Measurements from ENCODE around the gene TTC28.

Gene TTC28

GRCh38 chr22:28299309-28299708 is 380.3 kb downstream of the TTC28 start:
- DNase-seq (ENCODE audit: low spot score) = no peak
- no peak for TF ChIP-seq CTCF (IDR thresholded peaks at IDR 0.05; ENCODE audit: borderline replicate concordance, control extremely low read depth, extremely low read depth, insufficient read depth, missing control alignments)
- in situ Hi-C loops (cut with MboI; ENCODE audit: low sequenced_read_pairs, unreplicated experiment) = no loop called here

- DNase-seq (ENCODE audit: low spot score) = peak; percentile 24
- no peak for TF ChIP-seq CTCF (IDR thresholded peaks at IDR 0.05; ENCODE audit: borderline replicate concordance, control extremely low read depth, extremely low read depth, insufficient read depth, missing control alignments)
- in situ Hi-C loops (cut with MboI; ENCODE audit: low sequenced_read_pairs, unreplicated experiment) = no loop called here
Measured at GRCh38 chr22:28297504-28297903, 382.1 kb downstream of the TTC28 start.

GRCh38 chr22:28296452-28296851 is 383.2 kb downstream of the TTC28 start:
- no peak for TF ChIP-seq CTCF (IDR thresholded peaks at IDR 0.05; ENCODE audit: borderline replicate concordance, control extremely low read depth, extremely low read depth, insufficient read depth, missing control alignments)
- DNase-seq (ENCODE audit: low spot score) = no peak
- in situ Hi-C loops (cut with MboI; ENCODE audit: low sequenced_read_pairs, unreplicated experiment) = no loop called here

GRCh38 chr22:28283068-28283654 is 396.5 kb downstream of the TTC28 start:
- no peak for DNase-seq (ENCODE audit: low spot score)
- TF ChIP-seq CTCF (IDR thresholded peaks at IDR 0.05; ENCODE audit: borderline replicate concordance, control extremely low read depth, extremely low read depth, insufficient read depth, missing control alignments) = no peak
- in situ Hi-C loops (cut with MboI; ENCODE audit: low sequenced_read_pairs, unreplicated experiment) = no loop called here

GRCh38 chr22:28282405-28283067 is 397.1 kb downstream of the TTC28 start:
- in situ Hi-C loops (cut with MboI; ENCODE audit: low sequenced_read_pairs, unreplicated experiment) = no loop called here
- DNase-seq (ENCODE audit: low spot score) = no peak

GRCh38 chr22:28279888-28280287 is 399.8 kb downstream of the TTC28 start:
- DNase-seq (ENCODE audit: low spot score) = no peak
- no peak for TF ChIP-seq CTCF (IDR thresholded peaks at IDR 0.05; ENCODE audit: borderline replicate concordance, control extremely low read depth, extremely low read depth, insufficient read depth, missing control alignments)
- in situ Hi-C loops (cut with MboI; ENCODE audit: low sequenced_read_pairs, unreplicated experiment) = no loop called here

More at GRCh38 chr22:28282405-28283067, 397.1 kb downstream of the TTC28 start:
- TF ChIP-seq CTCF (IDR thresholded peaks at IDR 0.05; ENCODE audit: borderline replicate concordance, control extremely low read depth, extremely low read depth, insufficient read depth, missing control alignments) = no peak
